Suprapubic skin (tissue), 4 donors: ENCODE data around the gene TPCN1. TPM values are rescaled to one million over a fixed set of nuclear protein-coding genes. Genes with fewer than 3 reads are reported as not detected.
"Not testable (repeated sequence)": the region's sequence is repeated elsewhere in the genome, so short reads cannot be mapped to it uniquely, and the experiment has no call there.

ENCODE experiments used
- DNase-seq, 2 donors: peaks; one replicate each; pipeline ENCODE4 v3.0.0-alpha.2; 2019; ENCODE audit warnings: low spot score in 2 of 2
- H3K27ac ChIP-seq: fragments of 200-600 bp; sonication (generic); one replicate; pipeline ENCODE4 v1.5.1; 2019
- H3K27me3 ChIP-seq: fragments of 200-600 bp; sonication (generic); one replicate; pipeline ENCODE4 v1.5.1; 2019
- H3K36me3 ChIP-seq: fragments of 200-600 bp; sonication (generic); one replicate; pipeline ENCODE4 v1.5.1; 2019
- H3K4me1 ChIP-seq: fragments of 200-600 bp; sonication (generic); one replicate; pipeline ENCODE4 v1.5.1; 2019
- H3K4me3 ChIP-seq: fragments of 200-600 bp; sonication (generic); one replicate; pipeline ENCODE4 v1.5.1; 2019; ENCODE audit warnings: mild to moderate bottlenecking
- H3K9me3 ChIP-seq: fragments of 200-600 bp; sonication (generic); one replicate; pipeline ENCODE4 v1.5.1; 2019
- CTCF ChIP-seq, 2 donors: fragments of 200-600 bp in 1 of 2; fragments of 450-650 bp in 1 of 2; sonication (generic) in 1 of 2; IDR thresholded peaks; one replicate each; pipeline ENCODE4 v1.5.1; 2016 to 2019; ENCODE audit warnings: antibody characterized with exemption in 2 of 2, mild to moderate bottlenecking in 1 of 2, moderate library complexity in 1 of 2
- EP300 ChIP-seq: sonication (generic); formaldehyde crosslinking; IDR thresholded peaks from one replicate; pipeline ENCODE4 v1.6.1; 2017; ENCODE audit warnings: antibody characterized with exemption
- POLR2A ChIP-seq, 2 donors: fragments of 450-650 bp; IDR thresholded peaks; one replicate each; pipeline ENCODE4 v1.6.1; 2017; ENCODE audit warnings: antibody characterized with exemption in 2 of 2, mild to moderate bottlenecking in 2 of 2, moderate library complexity in 2 of 2
- POLR2AphosphoS5 ChIP-seq, 3 donors: sonication (generic); formaldehyde crosslinking; IDR thresholded peaks; one replicate each; pipeline ENCODE4 v1.6.1; 2017; ENCODE audit warnings: antibody characterized with exemption in 3 of 3
- WGBS: methylation state at CpG from one replicate; pipeline ENCODE4 v1.1.5; 2018; 5-methylcytosine and 5-hydroxymethylcytosine counted together
- total RNA-seq, 4 donors: library from RNA; depleted of rRNA; stranded (reverse); fragments of >200 nt; gene quantifications; one replicate each; pipeline ENCODE4 v1.1.0, GENCODE V29; 2016

The TPCN1 gene
- total RNA-seq, 4 donors from 2014 or later, result 15.5 to 74.1 (median 35.6) TPM

DNA sequence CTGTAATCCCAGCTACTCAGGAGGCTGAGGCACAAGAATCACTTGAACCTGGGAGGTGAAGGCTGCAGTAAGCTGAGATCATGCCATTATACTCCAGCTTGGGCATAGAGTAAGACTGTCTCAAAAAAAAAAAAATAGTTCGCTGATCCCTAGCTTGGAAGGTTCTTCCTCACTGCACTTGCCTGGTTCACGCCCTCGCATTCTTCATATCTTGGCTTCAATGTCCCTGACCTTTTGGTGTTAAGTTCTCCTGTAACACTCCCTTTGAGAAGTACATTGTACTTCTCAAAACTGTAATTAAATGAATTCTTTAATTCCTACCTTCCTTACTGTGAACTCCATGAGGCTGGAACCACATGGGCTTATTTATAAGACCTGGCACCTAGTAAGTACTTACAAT, 16.5 kb upstream of the TPCN1 start:
- no peak overlapping the region for H3K4me3 ChIP-seq
- no peak overlapping the region for H3K27ac ChIP-seq
- no peaks in the 10 kb centered on the region for H3K27me3 ChIP-seq
- 88% methylated on average over 3 of the region's 3 CpGs for WGBS
- H3K9me3 ChIP-seq, result no peaks in the 10 kb centered on the region
- H3K36me3 ChIP-seq, result no peaks in the 10 kb centered on the region
- H3K4me1 ChIP-seq, result no peaks in the 10 kb centered on the region
- DNase-seq, result no peak
- TF ChIP-seq EP300 (no peak), POLR2A (IDR thresholded peaks at IDR 0.05) (no peak), CTCF (IDR thresholded peaks at IDR 0.05) (no peak), POLR2AphosphoS5 (IDR thresholded peaks at IDR 0.05) (no peak)

GRCh38 chr12:113206802-113207201, 14.5 kb upstream of the TPCN1 start:
- DNase-seq, H3K4me3 ChIP-seq, H3K27ac ChIP-seq, H3K9me3 ChIP-seq, H3K4me1 ChIP-seq, H3K27me3 ChIP-seq, H3K36me3 ChIP-seq: not testable (repeated sequence)
- whole genome bisulfite sequencing, result 93% methylated on average over 5 of the region's 5 CpGs

GRCh38 chr12:113207613-113208040, 13.6 kb upstream of the TPCN1 start:
- Histone ChIP-seq H3K27ac (no peak overlapping the region), H3K27me3 (no peaks in the 10 kb centered on the region), H3K36me3 (no peaks in the 10 kb centered on the region), H3K4me1 (no peaks in the 10 kb centered on the region), H3K9me3 (no peaks in the 10 kb centered on the region), H3K4me3 (no peak overlapping the region)
- 78% methylated on average over 6 of the region's 6 CpGs for WGBS
- no peak for DNase-seq
- TF ChIP-seq CTCF (IDR thresholded peaks at IDR 0.05), result no peak
- no peak for TF ChIP-seq POLR2A (IDR thresholded peaks at IDR 0.05)
- TF ChIP-seq EP300, result no peak
- TF ChIP-seq POLR2AphosphoS5 (IDR thresholded peaks at IDR 0.05), result no peak

DNA sequence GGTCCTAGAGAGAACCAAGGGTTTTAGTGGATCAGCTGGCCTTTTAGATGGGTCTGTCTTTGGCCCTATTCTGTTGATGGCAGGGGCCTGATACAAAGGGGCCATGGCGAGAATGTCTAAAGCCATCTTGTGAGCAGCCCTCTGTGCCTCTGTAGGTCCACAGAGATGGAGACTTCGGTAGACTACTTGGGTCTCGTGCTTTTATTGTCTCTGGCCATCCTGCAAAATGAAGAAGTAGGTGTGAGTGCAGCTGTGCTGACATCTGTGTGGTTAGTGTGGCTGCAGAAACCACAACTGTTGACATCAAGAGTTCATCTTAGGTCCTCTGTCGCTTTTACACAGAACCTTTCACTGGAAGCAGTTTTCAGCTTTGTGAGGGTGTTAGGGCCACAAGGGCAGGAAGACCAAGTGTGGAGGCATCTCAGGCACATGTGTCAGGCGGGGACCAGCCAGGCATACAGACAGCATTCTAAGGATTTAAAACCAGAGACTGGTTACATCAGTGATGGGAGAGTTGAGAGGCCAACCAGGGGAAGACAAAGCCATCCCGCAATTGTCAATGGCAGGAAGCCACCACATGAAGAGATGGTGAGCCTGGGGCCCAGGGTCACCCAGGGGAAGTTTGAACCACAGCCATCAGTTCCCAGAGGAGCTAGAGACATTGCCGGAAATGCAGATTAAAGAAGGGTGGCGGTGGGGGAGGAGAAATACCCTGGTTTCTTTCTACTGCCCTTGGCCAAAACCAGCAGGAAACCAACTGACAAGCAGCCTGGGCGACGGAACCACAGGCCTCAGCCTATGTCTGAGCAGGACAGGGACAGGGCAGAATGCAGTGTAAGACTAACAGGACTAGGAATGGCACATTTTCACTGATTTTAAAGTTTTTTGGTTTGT, 13.0 kb upstream of the TPCN1 start:
- DNase-seq, result no peak

DNA sequence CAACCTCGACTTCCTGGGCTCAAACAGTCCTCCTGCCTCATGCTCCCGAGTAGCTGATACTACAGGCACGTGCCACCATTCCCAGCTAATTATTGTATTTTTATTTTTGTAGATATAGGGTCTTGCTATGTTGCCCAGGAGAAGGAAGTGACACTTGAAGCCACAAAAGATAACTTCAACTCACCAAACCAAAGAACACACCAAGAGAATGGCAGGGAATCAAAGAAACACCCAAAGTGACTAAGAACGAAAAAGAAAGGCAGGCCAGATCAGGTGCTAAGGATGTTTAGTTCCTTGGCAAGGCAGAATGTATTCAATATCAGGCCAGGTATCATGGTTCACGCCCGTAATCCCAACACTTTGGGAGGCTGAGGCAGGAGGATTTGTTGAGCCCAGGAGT, 10.1 kb upstream of the TPCN1 start:
- WGBS, result 86% methylated on average over 6 of the region's 6 CpGs
- H3K4me1 ChIP-seq, result peaks cover 23% of the 10 kb centered on the region
- no peaks in the 10 kb centered on the region for H3K27me3 ChIP-seq
- H3K9me3 ChIP-seq, result no peaks in the 10 kb centered on the region
- H3K4me3 ChIP-seq, result no peak overlapping the region
- H3K27ac ChIP-seq, result no peak overlapping the region
- DNase-seq, result no peak
- TF ChIP-seq POLR2A (IDR thresholded peaks at IDR 0.05) (no peak), EP300 (no peak), POLR2AphosphoS5 (IDR thresholded peaks at IDR 0.05) (no peak), CTCF (IDR thresholded peaks at IDR 0.05) (no peak)
- H3K36me3 ChIP-seq, result no peaks in the 10 kb centered on the region

More for the DNA sequence above, 13.0 kb upstream of the TPCN1 start:
- WGBS, result 70% methylated on average over 10 of the region's 10 CpGs
- Histone ChIP-seq H3K27me3 (no peaks in the 10 kb centered on the region), H3K27ac (peak overlapping the region; percentile 3), H3K4me1 (no peaks in the 10 kb centered on the region), H3K4me3 (no peak overlapping the region), H3K36me3 (no peaks in the 10 kb centered on the region), H3K9me3 (no peaks in the 10 kb centered on the region)
- no peak for TF ChIP-seq EP300
- no peak for TF ChIP-seq CTCF (IDR thresholded peaks at IDR 0.05)
- TF ChIP-seq POLR2AphosphoS5 (IDR thresholded peaks at IDR 0.05), result no peak
- TF ChIP-seq POLR2A (IDR thresholded peaks at IDR 0.05), result no peak
